NCI-H1417 treated with DMSO at 0.1 percent for 48 hours (cell line): Measurements from ENCODE around the gene JADE1.

Experiments
- DNase-seq: peaks from one replicate; lab custom pipeline; 2025; lab: John Stamatoyannopoulos, UW

JADE1 gene

DNA sequence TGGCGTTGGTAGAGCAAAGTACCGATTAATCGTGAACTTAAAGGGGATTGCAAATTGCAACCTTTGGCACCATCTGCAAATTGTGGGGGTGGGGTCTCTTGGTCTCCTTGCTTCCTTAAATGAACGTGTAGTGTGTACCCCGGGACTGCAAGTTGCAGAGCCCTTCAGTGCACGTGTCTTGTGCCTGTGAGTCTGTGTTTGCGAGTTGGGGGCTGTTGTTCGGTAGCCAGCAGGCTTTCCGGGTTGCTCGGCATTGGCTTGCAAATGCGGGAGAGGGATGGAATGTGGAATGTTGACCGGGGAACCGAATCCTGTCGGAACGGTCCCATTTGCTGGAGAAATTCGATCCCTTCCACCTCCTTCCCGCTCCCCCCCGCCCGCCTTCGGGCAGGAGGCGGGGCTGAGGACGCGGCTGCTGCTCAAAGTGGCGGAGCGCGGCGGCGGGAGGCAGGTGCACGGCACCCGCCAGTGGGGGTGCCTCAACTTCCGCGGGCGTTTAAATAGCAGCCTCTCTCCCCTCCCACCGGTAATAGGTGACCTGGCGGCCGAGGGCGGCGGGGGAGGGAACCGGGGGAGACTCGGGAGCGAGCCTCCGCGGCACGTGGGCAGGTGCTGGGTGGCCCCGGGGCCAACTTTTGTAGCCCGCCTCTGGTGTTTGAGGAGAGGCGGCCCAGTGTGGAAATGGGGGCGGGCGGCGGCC, 1.5 kb downstream of the JADE1 start:
- DNase-seq: peak; percentile 25

DNA sequence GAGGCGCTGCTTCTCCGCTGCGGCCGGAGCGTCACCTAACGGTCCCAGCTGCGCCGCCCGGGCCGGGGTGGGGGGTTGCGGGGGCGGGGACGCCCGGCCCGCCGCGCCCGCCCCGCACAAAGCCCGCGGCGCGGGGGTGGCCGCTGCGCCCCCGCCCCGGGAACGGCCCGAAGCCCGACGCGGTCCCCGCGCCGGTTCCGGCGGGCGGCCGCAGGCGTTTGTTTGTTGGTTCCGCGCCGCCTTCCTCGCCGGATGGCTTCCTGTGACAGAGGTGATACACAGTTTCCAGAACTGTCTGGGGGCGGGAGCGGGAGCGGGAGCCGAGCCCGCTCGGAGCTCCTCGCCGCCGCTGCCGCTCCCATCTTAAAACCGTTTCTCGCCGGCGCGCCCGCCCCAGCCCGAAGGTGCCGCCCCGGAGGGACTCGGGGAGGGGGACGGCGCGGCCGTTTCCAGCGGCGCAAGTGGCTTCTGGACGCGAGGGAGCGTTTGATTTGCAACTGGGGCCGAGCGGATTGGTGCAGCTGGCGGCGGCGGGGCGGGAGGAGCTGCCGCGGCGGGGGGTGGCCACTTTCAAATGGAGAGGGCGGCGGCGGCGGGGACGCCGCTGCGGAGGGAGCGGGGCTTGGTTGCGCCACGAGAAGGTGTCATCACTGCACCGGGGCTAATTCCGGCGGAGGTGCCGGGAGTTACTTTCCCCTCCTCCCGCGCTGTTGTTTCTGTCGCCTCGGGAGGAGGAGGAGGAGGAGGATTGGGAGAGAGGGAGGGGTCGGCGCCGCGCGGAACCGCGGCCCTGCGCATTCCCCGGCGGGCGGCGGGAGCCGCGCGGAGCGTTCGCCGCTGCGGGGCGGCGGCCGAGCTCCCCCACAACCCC, 2.3 kb downstream of the JADE1 start:
- peak; percentile 65 for DNase-seq

- no peak for DNase-seq
Measured at GRCh38 chr4:128812442-128813235, 3.1 kb downstream of the JADE1 start.

- no peak for DNase-seq
Measured at GRCh38 chr4:128813965-128814364, 4.5 kb downstream of the JADE1 start.

- no peak for DNase-seq
Measured at GRCh38 chr4:128818442-128818841, 8.9 kb downstream of the JADE1 start.

- no peak for DNase-seq
Measured at GRCh38 chr4:128819082-128819742, 9.7 kb downstream of the JADE1 start.

- DNase-seq: no peak
Measured at GRCh38 chr4:128820671-128821070, 11.2 kb downstream of the JADE1 start.

- DNase-seq: no peak
Measured at GRCh38 chr4:128821151-128821550, 11.7 kb downstream of the JADE1 start.

- no peak for DNase-seq
Measured at GRCh38 chr4:128823025-128823661, 13.6 kb downstream of the JADE1 start.

GRCh38 chr4:128825226-128825625, 15.7 kb downstream of the JADE1 start:
- DNase-seq: no peak

DNA sequence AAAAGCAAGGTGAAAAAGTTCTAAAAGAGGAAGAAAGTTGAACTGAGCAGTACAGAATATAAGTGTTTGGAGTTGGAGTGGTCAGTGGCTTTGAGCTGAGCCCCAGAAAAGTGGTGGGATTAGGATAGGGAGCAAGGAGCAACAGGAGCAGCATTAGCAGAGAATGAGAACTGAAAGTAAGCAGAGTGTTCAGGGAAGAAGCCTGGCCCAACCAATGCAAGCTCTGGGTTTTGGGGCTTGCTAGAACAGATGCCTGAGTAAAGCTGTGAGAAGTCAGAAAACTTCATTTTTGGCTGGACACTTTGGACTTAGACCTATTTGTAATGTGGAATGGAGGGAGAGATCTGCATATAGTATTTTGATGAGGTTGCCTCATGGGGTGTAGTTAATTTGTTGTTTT, 17.8 kb downstream of the JADE1 start:
- no peak for DNase-seq

- DNase-seq: no peak
Measured at GRCh38 chr4:128830906-128831503, 21.5 kb downstream of the JADE1 start.

DNA sequence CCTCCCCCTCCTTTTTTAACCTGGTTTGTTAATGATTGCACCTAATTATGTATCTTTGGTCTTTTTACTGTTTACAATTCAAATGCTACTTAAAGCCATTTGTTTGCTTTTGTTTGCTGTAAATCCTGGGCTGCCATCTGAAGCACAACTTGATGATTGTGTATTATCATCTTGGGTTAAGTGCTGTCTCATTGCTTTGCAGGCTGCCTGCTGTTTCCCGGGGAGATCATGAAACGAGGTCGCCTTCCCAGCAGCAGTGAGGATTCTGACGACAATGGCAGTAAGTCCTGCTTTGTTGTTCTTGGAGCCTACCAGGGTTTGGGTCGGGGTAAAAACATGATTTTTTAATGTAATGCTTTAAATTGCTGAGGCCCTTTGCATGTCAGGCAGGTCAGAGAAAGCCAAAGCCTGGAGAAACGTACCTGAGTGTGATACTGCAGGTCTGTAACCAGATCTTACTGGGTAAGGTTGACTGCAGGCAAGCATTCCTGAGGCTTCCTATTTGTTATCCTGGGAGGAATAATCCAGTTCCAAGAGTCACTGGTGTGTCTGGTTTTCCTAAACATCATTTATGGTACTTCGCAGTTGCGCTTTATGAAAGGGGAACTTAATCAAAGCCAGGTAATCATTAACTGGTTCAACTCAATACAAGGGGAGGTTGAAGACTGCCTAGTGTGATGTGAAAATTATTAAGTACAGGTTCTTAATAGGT, 22.2 kb downstream of the JADE1 start:
- peak; percentile 80 for DNase-seq

DNA sequence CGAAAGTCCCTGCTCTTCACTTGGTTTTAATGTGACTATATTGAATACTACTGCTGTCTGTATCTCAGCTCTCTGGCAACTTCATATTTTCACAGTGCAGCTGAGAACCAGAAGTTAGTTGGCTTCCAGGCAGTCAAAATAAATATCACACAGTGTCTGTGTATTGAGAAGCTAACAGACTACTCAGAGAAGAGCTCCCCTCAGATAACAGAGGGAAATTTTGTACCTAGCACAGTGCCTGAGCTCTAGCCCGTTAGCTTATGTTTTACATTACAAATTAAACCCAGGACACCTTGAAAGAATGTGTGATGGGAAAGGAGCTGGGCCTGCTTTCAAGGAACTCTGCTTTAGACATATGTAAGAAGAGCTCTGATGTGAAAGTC, 22.7 kb downstream of the JADE1 start:
- no peak for DNase-seq

DNA sequence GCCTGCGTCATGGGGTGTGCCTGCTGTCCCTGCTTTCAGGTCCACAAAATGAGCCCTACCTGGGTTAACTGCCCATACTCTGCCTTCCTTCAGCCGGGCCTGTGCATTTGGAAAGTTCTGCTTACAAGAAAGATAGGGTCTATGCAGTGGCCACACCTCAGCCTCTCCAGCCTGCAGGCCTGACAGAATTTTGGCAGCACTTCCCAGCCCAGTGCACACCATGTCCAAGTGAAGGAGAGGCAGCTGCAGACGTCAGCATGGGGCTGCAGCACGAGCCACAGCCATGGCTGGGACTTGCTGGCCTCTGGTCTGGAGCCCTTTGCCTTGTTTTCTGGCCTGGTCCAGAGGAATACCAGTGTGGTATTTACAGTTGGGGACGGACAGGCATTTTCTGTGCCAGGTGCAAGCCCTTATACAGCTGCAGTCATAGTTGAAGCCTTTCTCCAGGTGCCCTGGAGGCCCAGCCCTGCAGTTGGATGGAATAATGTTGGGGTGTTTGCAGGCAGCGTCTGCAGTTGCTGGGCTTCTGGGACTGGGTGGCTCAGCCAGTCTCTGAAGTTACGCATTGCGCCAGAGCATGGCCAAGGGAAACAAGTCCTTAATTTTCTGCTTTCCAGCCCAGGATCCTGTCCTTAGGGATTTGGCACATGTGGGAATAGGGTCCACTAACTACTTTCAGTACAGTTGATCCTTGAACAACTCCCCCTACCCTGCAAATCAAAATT, 26.2 kb downstream of the JADE1 start:
- DNase-seq: no peak

DNA sequence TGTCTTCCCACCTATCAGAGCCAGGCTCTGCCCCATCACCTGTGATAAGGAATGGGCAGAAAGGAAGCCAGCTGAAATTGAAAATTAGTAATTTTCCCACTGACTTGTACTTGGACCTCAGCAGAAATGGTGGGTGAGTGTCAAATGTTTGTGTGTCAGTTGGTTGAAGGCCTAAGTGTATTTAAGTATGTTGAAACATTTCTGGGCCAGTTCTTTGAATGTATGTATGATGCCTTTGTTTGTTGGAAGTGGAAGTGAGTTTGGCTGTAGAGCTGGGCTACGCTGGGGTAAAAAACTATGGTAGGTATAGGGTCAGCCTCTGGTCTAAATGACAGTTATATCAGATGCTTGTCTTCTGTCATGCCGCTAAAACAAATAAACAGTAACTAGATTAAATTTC, 27.7 kb downstream of the JADE1 start:
- DNase-seq: no peak

DNA sequence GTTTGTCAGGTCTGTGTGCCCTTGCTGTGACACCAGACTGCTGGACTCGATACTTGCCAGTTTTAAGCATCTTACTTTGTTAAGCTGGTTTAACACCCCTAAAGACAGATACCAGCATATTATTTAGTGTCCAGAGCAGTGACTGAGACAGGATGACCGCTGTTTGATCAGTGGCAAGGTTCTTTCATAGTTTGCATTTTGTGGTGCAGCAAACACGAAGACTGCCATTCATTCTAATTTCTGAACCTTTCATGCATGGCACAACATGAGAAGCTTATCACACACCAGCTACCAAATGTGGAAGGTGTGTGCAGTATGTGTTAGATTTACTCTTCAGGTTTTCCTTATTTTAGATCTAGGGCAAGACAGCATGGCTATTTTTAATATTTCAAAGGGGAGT, 28.2 kb downstream of the JADE1 start:
- no peak for DNase-seq

DNA sequence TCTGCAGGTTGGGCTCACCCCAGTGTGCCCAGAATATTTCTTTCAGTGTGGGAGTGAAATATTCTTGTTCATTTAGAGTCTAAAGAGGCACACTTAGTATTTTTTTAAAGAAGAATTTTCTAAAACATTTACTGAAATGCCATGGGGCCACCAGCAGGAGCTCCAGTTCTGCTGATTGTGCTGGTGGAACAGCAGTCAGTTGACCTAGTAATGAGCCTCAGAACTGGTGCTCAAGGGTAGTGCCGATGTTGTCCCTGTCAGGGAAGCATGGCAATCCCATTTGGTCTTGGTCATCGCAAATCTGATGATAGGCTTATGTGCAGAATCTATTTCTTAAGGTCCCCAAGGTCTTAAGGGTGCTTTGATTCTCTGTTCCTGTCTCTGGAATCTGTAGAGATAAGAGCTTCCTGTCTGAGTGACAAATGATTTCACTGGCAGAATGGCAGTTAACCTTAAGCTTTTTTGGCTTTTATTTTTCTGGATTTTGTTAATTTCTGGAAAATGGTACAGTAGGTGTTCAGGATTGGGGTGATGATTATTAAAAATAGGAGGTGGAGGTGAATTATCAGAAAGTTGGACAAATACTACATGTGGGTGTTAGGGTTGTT, 31.3 kb downstream of the JADE1 start:
- DNase-seq: no peak

GRCh38 chr4:128841402-128841801, 31.9 kb downstream of the JADE1 start:
- no peak for DNase-seq
